Keratinocyte (primary cell): ENCODE measurements around the gene GIPC1.

Experiments used
- CTCF ChIP-seq, 3 experiments: IDR thresholded peaks in 1 of 3; conservative IDR thresholded peaks in 1 of 3; optimal IDR thresholded peaks in 1 of 3; 2 replicates in 2 of 3; 3 replicates in 1 of 3; pipeline versions ENCODE3 to v1.5.1; 2011; ENCODE audit warnings: low read length in 3 of 3, mild to moderate bottlenecking in 3 of 3, moderate library complexity in 2 of 3, control low read depth in 1 of 3, inconsistent platforms in 1 of 3; ENCODE audit not compliant: insufficient read depth in 2 of 3; ENCODE audit errors: extremely low read depth in 1 of 3
- EZH2 ChIP-seq: IDR thresholded peaks from one replicate; pipeline ENCODE4 v1.6.1; 2012; ENCODE audit warnings: inconsistent platforms, mild to moderate bottlenecking, low read length, moderate library complexity

GRCh38 chr19:14474827-14475226, 21.1 kb downstream of the GIPC1 start:
- TF ChIP-seq CTCF (optimal IDR thresholded peaks at IDR 0.05 in 1 of 3, IDR thresholded peaks at IDR 0.05 in 1 of 3, conservative IDR thresholded peaks at IDR 0.05 in 1 of 3; ENCODE audit: extremely low read depth in 1 of 3, insufficient read depth in 2 of 3, low read length in 3 of 3), result no peak
- no peak for TF ChIP-seq EZH2
